ENCODE measurements around the gene TRIM25. TPM values are rescaled to one million over a fixed set of nuclear protein-coding genes. Genes with fewer than 3 reads are reported as not detected.
A peak's percentile ranks its signal among the peaks of the same experiment; 100 is the strongest.

The TRIM25 gene
- 37.3 and 38.9 TPM in 2 replicates for total RNA-seq (2021; fragmentation: NEBNext Ultra II Directional; extraction: Animal tissue kit (Norgen Biotek cat#: 25700))
- polyA plus RNA-seq (2011; rRNA removed), result 16.6 and 23.0 TPM in 2 replicates
- polyA plus RNA-seq (2011; cell fraction: cytosol; rRNA removed), result 17.3 TPM
- polyA plus RNA-seq (2011; cell fraction: nucleus; rRNA removed), result 29.2 TPM
- polyA plus RNA-seq (2012, experiment 1 of 2), result 22.4 to 33.7 TPM (median 23.7 TPM) in 4 replicates
- 18.4 TPM for polyA plus RNA-seq (2012, experiment 2 of 2)
- 20.8 TPM for polyA plus RNA-seq (2013, experiment 1 of 2)
- 16.5 TPM for polyA plus RNA-seq (2013, experiment 2 of 2)
- polyA minus RNA-seq (2011; rRNA and poly(A)+ RNA removed), result 29.4 and 38.0 TPM in 2 replicates
- polyA minus RNA-seq (2011; cell fraction: cytosol; rRNA and poly(A)+ RNA removed), result 28.5 TPM
- 24.9 TPM for polyA minus RNA-seq (2011; cell fraction: nucleus; rRNA and poly(A)+ RNA removed)
- long read RNA-seq, experiment 1, full-length matches to known transcripts, result 1 of 25 reads
- long read RNA-seq, experiment 1, partial matches to known transcripts, result 0 of 25 reads
- long read RNA-seq, experiment 1, other reads (novel, unspliced or antisense), result 24 of 25 reads
- long read RNA-seq, experiment 2, result 0 reads

- Histone ChIP-seq H3K4me1 (replicated peaks in 1 of 4; ENCODE audit: control insufficient read depth in 3 of 4, insufficient read depth in 4 of 4, low read length in 3 of 4) (peaks cover 3 to 9% (median 6%) of the 10 kb centered on the region in 4 experiments; a peak in 6 of 7 replicates), H4K8ac (ENCODE audit: extremely low read depth, insufficient read depth, low read length) (peak within 1 kb of the TSS; percentile 45), H2BK15ac (ENCODE audit: low read length) (peak within 1 kb of the TSS; percentile 88; the same call in 1 of the 2 replicates), H3K27me3 (replicated peaks in 1 of 4; ENCODE audit: control insufficient read depth in 3 of 4, extremely low read depth in 1 of 4, insufficient read depth in 3 of 4, low read length in 3 of 4) (peaks cover 0 to 21% (median 17%) of the 10 kb centered on the region in 4 experiments; a peak in 6 of 7 replicates), H4K5ac (ENCODE audit: insufficient read length, low read depth, low read length) (peak within 1 kb of the TSS; percentile 82), H3K23me2 (ENCODE audit: low read depth, low read length) (peaks cover 13% of the 10 kb centered on the region; the same call in 1 of the 2 replicates), H3K9ac (replicated peaks in 1 of 4; ENCODE audit: extremely low read depth in 1 of 4, low read depth in 3 of 4, low read length in 3 of 4) (peak within 1 kb of the TSS; percentile 8 to 63 (median 49); a peak in 5 of 7 replicates), H2AK5ac (ENCODE audit: low read depth, low read length) (no peak within 1 kb of the TSS), H2BK5ac (ENCODE audit: low read depth, low read length) (peak within 1 kb of the TSS; percentile 40; the same call in 1 of the 2 replicates), H3K18ac (ENCODE audit: extremely low read depth, low read length) (peak within 1 kb of the TSS; percentile 86), H2BK12ac (ENCODE audit: low read depth, low read length) (peak within 1 kb of the TSS; percentile 18; the same call in 1 of the 2 replicates), H3K79me2 (ENCODE audit: control insufficient read depth in 1 of 2, insufficient read depth in 2 of 2, low read length in 2 of 2) (peaks cover 0 to 9% of the 10 kb centered on the region in 2 experiments; a peak in 1 of 4 replicates), H3K27ac (ENCODE audit: low read depth, low read length) (no peak within 1 kb of the TSS), H3K4ac (replicated peaks; ENCODE audit: insufficient read length, low read depth, low read length) (no peak within 1 kb of the TSS), H3K4me2 (ENCODE audit: insufficient read depth in 1 of 2, low read depth in 2 of 2, low read length in 2 of 2) (peak within 1 kb of the TSS; percentile 80 to 97), H2BK120ac (replicated peaks; ENCODE audit: low read depth, low read length) (peak within 1 kb of the TSS; percentile 36), H3K36me3 (ENCODE audit: control insufficient read depth in 2 of 4, insufficient read depth in 4 of 4, low read length in 3 of 4) (peaks cover 0 to 4% (median 0%) of the 10 kb centered on the region in 4 experiments; a peak in 1 of 8 replicates), H3K56ac (replicated peaks; ENCODE audit: insufficient read length, low read depth, low read length) (no peak within 1 kb of the TSS), H3K14ac (ENCODE audit: insufficient read length) (no peak within 1 kb of the TSS), H4K20me1 (replicated peaks in 1 of 2; ENCODE audit: control insufficient read depth in 1 of 2, insufficient read depth in 2 of 2, low read length in 2 of 2) (peaks cover 0 to 5% of the 10 kb centered on the region in 2 experiments), H2BK20ac (ENCODE audit: low read length) (no peak within 1 kb of the TSS), H3K4me3 (ENCODE audit: extremely low read depth in 1 of 4, insufficient read depth in 2 of 4, low read depth in 3 of 4, low read length in 4 of 4) (peak within 1 kb of the TSS; percentile 49 to 79 (median 72)), H2AFZ (ENCODE audit: low read length) (peak within 1 kb of the TSS; percentile 92), H3K79me1 (ENCODE audit: low read depth, low read length) (peaks cover 3% of the 10 kb centered on the region), H3K23ac (ENCODE audit: insufficient read length) (no peak within 1 kb of the TSS), H4K91ac (replicated peaks; ENCODE audit: insufficient read length, low read length) (peak within 1 kb of the TSS; percentile 90), H3K9me3 (ENCODE audit: insufficient read depth in 2 of 2, low read depth in 1 of 2, low read length in 1 of 2) (no peaks in the 10 kb centered on the region)
- ChIA-PET CTCF (ENCODE audit: partially characterized antibody) (interaction anchor here (0.8 to 1.7 kb wide), 5 partner anchors 10 to 94 kb away, joined by 3 to 4 read pairs (median 3); no protein-coding TSS in a partner anchor), POLR2A (ENCODE audit: partially characterized antibody) (interaction anchor here (0.5 to 2.3 kb wide), 9 partner anchors 9 to 159 kb away, joined by 3 to 11 read pairs (median 4); partner anchors contain the start of gene DGKE)
- 3% methylated on average over 49 of the region's 58 CpGs; no CpG with 5 or more reads in 1 of the 2 experiments for WGBS, 2 experiments (ENCODE audit: extremely low coverage in 1 of 2, insufficient coverage in 1 of 2, insufficient read length in 1 of 2, insufficient replicate concordance in 2 of 2, low coverage in 1 of 2, low lambda C conversion rate in 2 of 2, missing lambda C conversion rate in 1 of 2)
- FAIRE-seq, result no peak
- peak in 1 of 2 experiments; percentile 83 for DNase-seq (ENCODE audit: low read depth in 1 of 2, low spot score in 2 of 2)
- TF ChIP-seq ASH2L (IDR thresholded peaks at IDR 0.05; ENCODE audit: low read length) (peak; percentile 93), POLR2AphosphoS5 (IDR thresholded peaks at IDR 0.05; ENCODE audit: low read depth, low read length) (peak; percentile 79), BCL11A (IDR thresholded peaks at IDR 0.05; ENCODE audit: low read depth in 2 of 2, low read length in 2 of 2) (no peak), PHF8 (conservative IDR thresholded peaks at IDR 0.05; ENCODE audit: low read depth, low read length) (peak; percentile 92), RNF2 (IDR thresholded peaks at IDR 0.05; ENCODE audit: borderline replicate concordance, low read depth, low read length, missing control alignments, poor library complexity, severe bottlenecking) (no peak), YY1 (IDR thresholded peaks at IDR 0.05; ENCODE audit: low read depth, low read length) (peak; percentile 38; the same call in 1 of the 2 replicates), RBBP5 (IDR thresholded peaks at IDR 0.05; ENCODE audit: borderline replicate concordance, low read depth, low read length) (peak; percentile 91; the same call in 1 of the 2 replicates), CHD2 (IDR thresholded peaks at IDR 0.05; ENCODE audit: low read length) (peak; percentile 76)
These were observed at the start of gene TRIM25 for GRCh38 chr17:56913867-56914580. TRIM25 (minus strand) TSS chr17:56914049; CDS start chr17:56913988, 61 bp downstream.

Measured in H1 (cell line).